ENCODE data around the gene DEAF1. TPM values are rescaled to one million over a fixed set of nuclear protein-coding genes. Genes with fewer than 3 reads are reported as not detected.
A peak's percentile ranks its signal among the peaks of the same experiment; 100 is the strongest.

Gene DEAF1
- total and polyA plus RNA-seq, 9 of the 15 experiments (the other 6 are each of a cell fraction or from before 2014, with no cell fraction given) = 2.0 to 69.1 (median 26.8) TPM

GRCh38 chr11:692824-693414, 2.1 kb downstream of the DEAF1 start (continued):
- TF ChIP-seq MGA (IDR thresholded peaks at IDR 0.05) (peak; percentile 67), KDM2B (CRISPR knock-in tag; IDR thresholded peaks at IDR 0.05) (no peak), CREB1 (IDR thresholded peaks at IDR 0.05) (0 out of 2 replicates have a peak, but pooled peaks have one; percentile 35), CREB1 (CRISPR knock-in tag; IDR thresholded peaks at IDR 0.05) (no peak), ZNF212 (CRISPR knock-in tag; IDR thresholded peaks at IDR 0.05) (no peak), CBX5 (IDR thresholded peaks at IDR 0.05; ENCODE audit: borderline replicate concordance, low read depth) (no peak), ZNF583 (CRISPR knock-in tag; IDR thresholded peaks at IDR 0.05) (no peak), ATF1 (CRISPR knock-in tag; IDR thresholded peaks at IDR 0.05) (no peak), ATF1 (tag; IDR thresholded peaks at IDR 0.05) (peak; percentile 55), CTCF (IDR thresholded peaks at IDR 0.05 in 2 of 3, conservative IDR thresholded peaks at IDR 0.05 in 1 of 3; ENCODE audit: insufficient read depth in 2 of 3, low read depth in 1 of 3, low read length in 3 of 3) (no peak), ZBTB9 (CRISPR knock-in tag; IDR thresholded peaks at IDR 0.05) (no peak), XRCC4 (IDR thresholded peaks at IDR 0.05; ENCODE audit: extremely low read depth, insufficient read depth, insufficient read length) (no peak), FIP1L1 (IDR thresholded peaks at IDR 0.05; ENCODE audit: low read depth, low read length, poor library complexity, severe bottlenecking) (no peak), CBX3 (IDR thresholded peaks at IDR 0.05; ENCODE audit: borderline replicate concordance in 1 of 2, low read length in 2 of 2) (no peak), ELF4 (CRISPR knock-in tag; IDR thresholded peaks at IDR 0.05) (no peak)
